Nephron progenitor cell (in vitro differentiated cells): ENCODE measurements around the gene PF4V1.

Experiments used
- DNase-seq: peaks from one replicate; pipeline ENCODE4 v3.0.0; 2021
- H3K27ac Mint-ChIP-seq: 2 replicates; pipeline ENCODE4 v1.8.0; 2021; ENCODE audit warnings: mild to moderate bottlenecking, moderate library complexity, mixed read lengths
- H3K27me3 Mint-ChIP-seq: 2 replicates; pipeline ENCODE4 v1.8.0; 2021; ENCODE audit warnings: mild to moderate bottlenecking, low read depth, mixed read lengths; ENCODE audit not compliant: poor library complexity
- H3K36me3 Mint-ChIP-seq: 2 replicates; pipeline ENCODE4 v1.8.0; 2021; ENCODE audit warnings: low read depth, mixed read lengths
- H3K4me1 Mint-ChIP-seq: 2 replicates; pipeline ENCODE4 v1.8.0; 2021; ENCODE audit warnings: mixed read lengths
- H3K4me3 Mint-ChIP-seq: 2 replicates; pipeline ENCODE4 v1.8.0; 2021; ENCODE audit warnings: mild to moderate bottlenecking, moderate library complexity, mixed read lengths
- H3K9me3 Mint-ChIP-seq: 2 replicates; pipeline ENCODE4 v1.8.0; 2021; ENCODE audit warnings: mild to moderate bottlenecking, moderate library complexity, mixed read lengths
- TF ChIP-seq, protein P1 (sequence below): fragments of 200-600 bp; sonication (generic); IDR thresholded peaks from 2 replicates; pipeline ENCODE4 v1.5.0; 2021; ENCODE audit warnings: antibody characterized with exemption

Gene PF4V1

GRCh38 chr4:73868206-73869129 lies 15.4 kb downstream of the PF4V1 start:
- no peaks in the 10 kb centered on the region for H3K36me3 Mint-ChIP-seq
- no peaks in the 10 kb centered on the region for H3K9me3 Mint-ChIP-seq
- H3K27me3 Mint-ChIP-seq = peaks cover 62% of the 10 kb centered on the region
- no peak for DNase-seq
- TF ChIP-seq, protein P1, sequence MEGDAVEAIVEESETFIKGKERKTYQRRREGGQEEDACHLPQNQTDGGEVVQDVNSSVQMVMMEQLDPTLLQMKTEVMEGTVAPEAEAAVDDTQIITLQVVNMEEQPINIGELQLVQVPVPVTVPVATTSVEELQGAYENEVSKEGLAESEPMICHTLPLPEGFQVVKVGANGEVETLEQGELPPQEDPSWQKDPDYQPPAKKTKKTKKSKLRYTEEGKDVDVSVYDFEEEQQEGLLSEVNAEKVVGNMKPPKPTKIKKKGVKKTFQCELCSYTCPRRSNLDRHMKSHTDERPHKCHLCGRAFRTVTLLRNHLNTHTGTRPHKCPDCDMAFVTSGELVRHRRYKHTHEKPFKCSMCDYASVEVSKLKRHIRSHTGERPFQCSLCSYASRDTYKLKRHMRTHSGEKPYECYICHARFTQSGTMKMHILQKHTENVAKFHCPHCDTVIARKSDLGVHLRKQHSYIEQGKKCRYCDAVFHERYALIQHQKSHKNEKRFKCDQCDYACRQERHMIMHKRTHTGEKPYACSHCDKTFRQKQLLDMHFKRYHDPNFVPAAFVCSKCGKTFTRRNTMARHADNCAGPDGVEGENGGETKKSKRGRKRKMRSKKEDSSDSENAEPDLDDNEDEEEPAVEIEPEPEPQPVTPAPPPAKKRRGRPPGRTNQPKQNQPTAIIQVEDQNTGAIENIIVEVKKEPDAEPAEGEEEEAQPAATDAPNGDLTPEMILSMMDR = no peak
- peaks cover 9% of the 10 kb centered on the region for H3K4me1 Mint-ChIP-seq
- H3K27ac Mint-ChIP-seq = no peak overlapping the region
- peak overlapping the region; percentile 83 for H3K4me3 Mint-ChIP-seq

- H3K27ac Mint-ChIP-seq = no peak within 1 kb of the TSS
- TF ChIP-seq, protein P1 = no peak
- no peaks in the 10 kb centered on the region for H3K9me3 Mint-ChIP-seq
- peak within 1 kb of the TSS; percentile 83 for H3K4me3 Mint-ChIP-seq
- DNase-seq = peak; percentile 62
- peaks cover 9% of the 10 kb centered on the region for H3K4me1 Mint-ChIP-seq
- H3K27me3 Mint-ChIP-seq = peaks cover 65% of the 10 kb centered on the region
- no peaks in the 10 kb centered on the region for H3K36me3 Mint-ChIP-seq
These were observed 16.3 kb downstream of the PF4V1 start, which contains the start of gene CXCL1 for GRCh38 chr4:73869130-73870055. TSS of gene CXCL1 (plus strand) at chr4:73869393. CDS start at chr4:73869471, 78 bp downstream.

- Mint-ChIP-seq H3K4me3 (peak overlapping the region; percentile 83), H3K4me1 (peaks cover 9% of the 10 kb centered on the region), H3K27me3 (peaks cover 69% of the 10 kb centered on the region), H3K27ac (no peak overlapping the region), H3K36me3 (no peaks in the 10 kb centered on the region), H3K9me3 (no peaks in the 10 kb centered on the region)
- TF ChIP-seq, protein P1 = no peak
- DNase-seq = no peak
These were observed 17.2 kb downstream of the PF4V1 start for GRCh38 chr4:73870260-73870659.

DNA sequence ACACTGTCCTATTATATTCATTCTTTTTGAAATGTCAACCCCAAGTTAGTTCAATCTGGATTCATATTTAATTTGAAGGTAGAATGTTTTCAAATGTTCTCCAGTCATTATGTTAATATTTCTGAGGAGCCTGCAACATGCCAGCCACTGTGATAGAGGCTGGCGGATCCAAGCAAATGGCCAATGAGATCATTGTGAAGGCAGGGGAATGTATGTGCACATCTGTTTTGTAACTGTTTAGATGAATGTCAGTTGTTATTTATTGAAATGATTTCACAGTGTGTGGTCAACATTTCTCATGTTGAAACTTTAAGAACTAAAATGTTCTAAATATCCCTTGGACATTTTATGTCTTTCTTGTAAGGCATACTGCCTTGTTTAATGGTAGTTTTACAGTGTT lies 17.7 kb downstream of the PF4V1 start:
- peaks cover 9% of the 10 kb centered on the region for H3K4me1 Mint-ChIP-seq
- TF ChIP-seq, protein P1 = no peak
- no peaks in the 10 kb centered on the region for H3K36me3 Mint-ChIP-seq
- H3K27me3 Mint-ChIP-seq = peaks cover 66% of the 10 kb centered on the region
- no peak overlapping the region for H3K27ac Mint-ChIP-seq
- DNase-seq = no peak
- H3K9me3 Mint-ChIP-seq = no peaks in the 10 kb centered on the region
- H3K4me3 Mint-ChIP-seq = no peak overlapping the region

GRCh38 chr4:73871511-73872310 lies 18.6 kb downstream of the PF4V1 start:
- Mint-ChIP-seq H3K27me3 (peaks cover 58% of the 10 kb centered on the region), H3K9me3 (no peaks in the 10 kb centered on the region), H3K36me3 (no peaks in the 10 kb centered on the region), H3K4me3 (no peak overlapping the region), H3K27ac (no peak overlapping the region), H3K4me1 (peaks cover 9% of the 10 kb centered on the region)
- TF ChIP-seq, protein P1 = no peak
- DNase-seq = no peak
